HS-5 (cell line): Measurements from ENCODE around the gene CADM1.

Experiments
- DNase-seq: peaks from one replicate; pipeline ENCODE4 v3.0.0-alpha.2; 2012; ENCODE audit warnings: low read depth

CADM1 gene

DNA sequence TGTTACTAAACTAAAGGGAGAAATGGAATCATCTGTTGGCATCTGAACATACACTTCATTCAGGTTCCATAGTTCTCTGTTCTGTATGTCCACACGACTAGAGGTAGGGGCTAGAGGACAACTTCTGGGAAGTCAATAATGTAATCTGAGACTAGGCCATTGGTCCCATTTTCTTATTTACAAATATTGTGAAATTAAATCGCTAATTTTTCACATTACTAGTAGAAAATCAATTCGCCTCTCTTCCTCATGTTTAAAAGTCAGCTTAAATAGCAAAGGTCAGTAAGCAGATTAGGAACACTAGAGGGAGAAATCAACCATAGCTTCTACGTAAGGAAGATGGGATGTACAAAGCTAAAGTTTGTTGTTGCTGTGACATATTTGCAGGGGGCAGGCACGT is 59.7 kb downstream of the CADM1 start:
- no peak for DNase-seq

DNA sequence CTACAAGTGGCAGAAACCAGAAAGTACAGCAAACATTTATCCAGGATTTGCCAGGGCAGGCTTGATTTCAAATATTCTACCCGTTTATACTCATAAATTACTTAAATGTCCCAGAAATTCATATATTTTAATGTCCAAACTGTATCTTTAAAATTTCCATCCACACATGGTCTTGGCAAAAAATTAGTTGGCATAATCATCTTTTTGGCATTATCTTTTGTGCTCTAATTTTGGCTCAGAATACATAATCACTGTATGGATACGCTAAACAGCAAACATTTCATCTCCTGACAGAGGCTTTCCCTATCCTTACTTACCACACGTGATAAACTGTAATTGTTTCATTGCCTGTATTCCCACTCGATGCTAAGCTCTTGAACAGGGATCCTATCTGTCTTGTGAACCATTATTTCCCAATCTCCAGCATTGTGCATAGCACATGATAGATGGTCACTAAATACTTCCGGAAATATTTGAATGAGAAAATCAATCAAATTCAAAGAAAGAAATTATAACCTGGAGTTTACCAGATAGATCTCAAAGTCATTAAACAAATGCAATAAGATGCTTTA is 64.2 kb downstream of the CADM1 start:
- no peak for DNase-seq

DNA sequence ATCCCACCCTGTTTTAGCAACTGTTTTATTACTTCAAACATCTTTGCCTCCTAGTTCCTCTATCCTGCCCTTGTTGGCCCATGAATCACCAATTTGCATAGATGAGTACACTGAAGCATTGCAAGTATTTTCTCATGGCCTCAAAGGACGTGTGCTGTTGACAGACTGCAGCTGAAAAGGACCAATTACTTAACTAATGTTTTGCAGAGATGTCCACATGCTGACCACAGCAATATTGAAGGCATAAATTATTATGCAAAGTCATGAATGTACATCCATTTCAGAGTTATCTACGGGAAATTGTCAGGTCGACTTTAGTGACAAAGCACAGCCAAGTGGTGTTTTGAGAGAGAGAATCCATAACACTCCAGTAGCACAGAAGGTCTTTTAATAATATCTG is 64.8 kb downstream of the CADM1 start:
- no peak for DNase-seq

DNA sequence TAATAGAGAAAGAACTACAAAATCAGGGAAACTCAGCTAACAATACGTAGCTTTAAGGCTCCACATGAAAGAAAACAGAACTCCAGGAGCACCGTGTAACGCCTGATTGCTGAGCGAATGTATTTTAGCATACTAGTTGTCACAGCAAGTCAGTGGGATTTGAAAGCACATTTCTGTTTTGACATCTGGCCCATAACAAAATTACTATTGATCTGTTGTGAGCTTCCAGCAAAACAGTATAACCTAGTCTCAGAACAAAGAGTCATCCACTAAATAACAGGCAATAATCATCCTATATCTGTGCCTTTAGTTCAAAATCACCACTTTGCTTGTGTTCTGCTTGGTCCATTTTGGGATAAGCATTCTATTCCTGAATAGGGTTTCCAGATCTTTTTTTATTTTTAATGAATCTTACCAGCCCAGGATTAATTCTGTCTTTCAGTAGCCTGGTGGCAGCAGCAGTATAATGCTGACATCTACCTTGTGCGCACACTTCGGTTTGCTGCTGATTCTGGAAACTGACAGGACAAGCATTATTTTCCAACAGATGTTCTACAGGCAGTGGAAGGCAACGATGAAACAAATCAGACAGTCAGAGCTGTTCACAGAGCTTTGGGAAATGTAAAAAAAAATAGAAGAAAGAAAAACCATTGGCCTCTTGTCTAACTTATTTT is 66.2 kb downstream of the CADM1 start:
- no peak for DNase-seq

DNA sequence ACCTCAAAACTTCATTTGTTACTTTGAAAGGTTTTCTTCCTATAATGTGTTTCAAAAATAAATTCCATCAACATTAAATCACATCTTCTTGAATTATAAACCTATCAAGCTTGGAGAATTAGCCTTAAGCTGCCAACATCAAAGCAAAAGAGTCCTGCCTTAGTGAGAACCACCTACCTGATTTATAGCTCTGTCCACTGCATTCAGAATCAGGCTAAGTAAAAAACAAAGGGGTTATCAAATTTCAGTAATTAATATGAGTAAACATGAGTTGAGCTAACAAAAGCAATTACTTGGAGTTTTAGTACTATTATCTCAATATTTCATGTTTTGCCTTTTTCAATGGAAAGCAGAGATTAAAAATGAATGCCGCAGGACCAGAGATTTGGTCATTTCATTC is 73.9 kb downstream of the CADM1 start:
- DNase-seq: no peak

DNA sequence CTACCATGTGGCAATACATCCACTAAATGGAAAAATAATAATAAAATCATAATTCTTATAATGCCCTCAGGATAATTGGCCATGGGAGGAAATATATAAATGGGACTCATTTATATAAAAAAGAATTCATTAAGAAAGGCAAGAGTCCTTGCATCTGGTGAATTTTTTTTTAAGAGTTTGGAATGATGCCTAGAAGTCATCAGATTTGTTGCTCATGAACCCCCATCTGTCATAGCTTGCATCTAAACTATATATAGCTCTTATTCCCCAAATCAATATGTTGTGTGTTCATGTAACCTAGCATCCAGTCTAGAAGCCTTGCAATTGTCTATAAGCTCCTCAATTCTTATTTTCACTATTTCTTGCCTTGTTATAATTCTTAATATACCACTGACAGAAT is 75.9 kb downstream of the CADM1 start:
- no peak for DNase-seq

DNA sequence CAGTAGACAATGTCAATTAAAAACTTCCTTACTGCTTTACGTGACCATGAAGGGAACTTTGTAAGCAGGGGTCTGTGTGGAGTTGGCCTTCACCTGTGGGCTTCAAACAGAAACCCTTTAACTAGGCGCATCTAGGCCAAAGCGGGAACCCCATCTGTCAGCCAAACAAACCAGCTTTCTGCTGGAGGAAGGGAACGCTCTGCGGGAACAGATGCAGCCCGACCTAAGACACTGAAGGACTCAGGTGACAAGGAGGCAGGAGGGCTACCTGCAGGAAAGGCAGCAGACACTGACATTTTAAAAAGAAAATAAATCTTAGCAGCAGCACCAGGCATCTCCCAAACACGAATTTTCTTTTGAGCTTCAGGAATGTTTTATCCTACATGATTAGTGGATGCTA is 78.4 kb downstream of the CADM1 start:
- DNase-seq: no peak

DNA sequence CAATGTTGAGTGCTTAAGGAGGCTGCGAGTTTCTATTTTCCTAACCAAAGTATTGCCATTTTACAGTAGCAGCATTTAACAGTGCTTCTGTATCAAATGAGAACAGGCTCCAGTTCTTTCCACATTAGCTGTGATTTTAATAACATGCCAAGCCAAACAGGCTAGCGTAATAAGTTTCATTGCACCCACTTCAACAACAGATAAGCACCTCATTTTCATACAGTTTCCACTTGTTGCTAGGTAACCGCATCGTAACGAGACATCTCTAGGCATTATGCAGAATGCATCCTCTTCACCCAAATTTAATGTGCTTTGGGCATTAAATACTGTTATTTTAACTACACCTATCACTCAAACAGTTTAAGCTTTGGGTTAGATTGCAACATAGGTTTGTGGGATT is 79.0 kb downstream of the CADM1 start:
- no peak for DNase-seq

DNA sequence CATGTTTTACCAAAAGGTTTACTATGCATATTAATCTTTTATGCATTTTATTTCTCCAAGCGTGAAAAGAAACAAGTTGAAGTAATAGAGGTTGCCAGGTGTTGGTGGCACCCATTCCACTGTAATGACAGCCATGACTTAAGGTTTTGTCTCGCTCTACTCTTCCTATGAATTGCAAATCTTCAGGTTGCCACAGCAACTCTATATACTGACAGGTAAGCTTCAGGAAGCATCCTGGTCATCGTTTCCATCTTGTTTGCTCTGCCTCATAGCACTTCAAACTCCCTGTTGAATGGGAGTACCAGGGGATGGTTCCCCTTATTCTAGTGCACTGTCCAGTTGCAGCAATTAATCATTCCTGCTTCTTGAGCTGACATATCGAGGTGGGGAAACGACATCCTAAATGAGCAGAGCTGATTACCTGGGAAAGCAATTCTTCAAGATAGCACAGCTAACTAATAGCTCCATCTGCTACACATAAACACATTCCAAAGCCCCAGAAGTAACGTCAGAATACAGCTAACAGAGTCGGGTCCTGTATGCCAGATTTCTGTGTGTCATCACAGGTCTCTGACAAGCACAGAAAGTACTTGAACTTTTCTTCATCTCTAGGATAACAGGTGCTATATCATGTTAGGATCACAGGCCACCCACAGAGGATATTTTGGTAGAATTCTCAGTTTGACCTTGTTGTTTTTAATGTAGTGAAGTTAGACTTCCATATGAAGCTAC is 80.3 kb downstream of the CADM1 start:
- no peak for DNase-seq

DNA sequence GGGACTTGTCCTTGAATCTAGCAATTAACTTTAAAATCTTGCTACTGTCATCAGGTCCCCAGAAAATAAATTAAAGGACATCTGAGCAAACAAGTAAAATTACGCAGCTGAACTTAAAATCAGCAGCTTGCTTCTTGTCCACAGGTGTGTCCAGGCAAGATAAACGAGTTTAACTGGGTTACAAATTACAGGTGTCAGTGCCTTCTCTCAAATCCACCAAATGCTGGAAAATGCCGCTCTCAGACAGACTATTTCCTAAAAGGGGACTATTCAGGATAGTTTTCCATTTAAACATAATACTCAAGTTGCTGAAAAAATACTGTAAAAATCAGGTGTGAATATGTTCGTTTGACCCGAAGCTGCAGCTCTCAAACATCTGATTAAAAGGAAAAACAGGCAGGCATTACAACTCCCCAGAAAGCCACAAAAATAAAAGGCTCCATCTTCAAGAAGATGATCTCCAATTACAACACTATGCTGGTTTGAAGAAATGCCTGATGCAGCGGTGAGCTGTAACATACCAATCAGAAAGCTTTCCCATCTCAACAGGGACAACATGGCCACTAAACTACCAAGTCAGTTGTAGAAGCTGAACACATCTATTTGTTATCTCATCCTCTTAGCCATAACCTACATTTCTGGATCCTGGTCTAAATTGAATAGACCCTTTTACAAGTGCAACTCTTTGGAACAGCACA is 82.1 kb downstream of the CADM1 start:
- no peak for DNase-seq

DNA sequence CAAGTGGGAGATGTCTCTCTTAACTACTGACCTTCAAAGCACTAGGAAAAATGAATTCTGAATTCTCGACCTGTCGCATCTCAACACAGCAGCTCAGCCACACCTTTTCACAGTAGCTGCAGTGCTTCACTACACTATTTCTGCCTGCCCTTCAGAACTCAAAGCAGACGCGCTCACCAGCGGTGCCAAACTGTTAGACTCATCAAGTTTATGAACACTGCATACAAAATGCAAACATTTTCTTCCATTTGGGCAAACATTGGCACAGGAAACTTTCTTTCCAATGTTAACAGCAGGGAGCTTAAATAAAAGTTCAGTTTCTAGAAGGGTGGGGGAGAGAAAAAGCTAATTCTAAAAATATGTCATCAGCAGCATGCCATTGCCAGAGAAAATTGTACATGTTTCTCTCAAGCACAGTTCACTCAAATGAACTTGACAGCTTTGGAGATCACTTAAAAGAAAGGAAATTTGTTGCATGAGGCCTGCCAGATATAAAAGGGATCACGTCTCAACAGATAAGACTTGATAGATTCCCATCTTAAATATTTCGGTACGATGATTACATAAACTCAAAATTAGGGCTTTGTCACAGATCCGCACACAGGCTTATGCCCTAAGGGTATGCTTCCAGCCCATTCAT is 82.7 kb downstream of the CADM1 start:
- DNase-seq: no peak

DNA sequence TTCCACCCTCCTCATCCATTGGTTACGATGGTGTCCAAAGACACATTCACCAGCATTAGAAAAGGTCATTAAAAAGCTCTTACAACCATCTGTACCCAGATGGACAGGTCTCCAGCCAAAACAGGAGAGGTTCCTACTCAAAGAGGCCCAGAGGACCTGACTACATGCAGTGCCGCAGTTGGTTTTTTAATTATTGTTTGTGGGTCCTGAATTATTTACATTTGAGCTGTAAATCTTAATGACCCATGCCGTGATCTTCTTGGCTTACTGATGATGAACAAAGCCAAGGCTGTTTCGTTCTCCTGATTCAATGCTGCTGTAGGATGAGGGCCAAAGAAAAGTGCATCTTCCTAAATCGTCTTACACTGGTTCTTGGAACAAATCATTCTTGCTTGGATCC is 83.7 kb downstream of the CADM1 start:
- no peak for DNase-seq

DNA sequence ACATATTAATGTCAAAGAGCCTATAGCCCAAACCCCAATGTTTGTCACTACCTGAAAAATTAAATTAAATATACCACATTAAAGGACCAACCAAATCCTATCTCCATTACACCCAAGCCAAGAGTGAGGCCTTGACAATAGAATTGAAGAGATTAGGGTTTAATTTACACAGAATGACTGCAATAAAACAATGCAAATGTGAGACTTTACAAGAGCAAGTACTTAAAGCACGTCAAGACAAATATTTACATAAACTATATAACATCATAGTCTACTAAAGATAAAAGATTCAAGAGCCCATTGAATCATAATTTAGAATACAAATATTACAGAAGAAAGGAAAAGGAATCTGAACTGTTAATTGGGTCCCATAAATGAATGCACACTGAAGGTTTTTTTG is 85.6 kb downstream of the CADM1 start:
- no peak for DNase-seq

DNA sequence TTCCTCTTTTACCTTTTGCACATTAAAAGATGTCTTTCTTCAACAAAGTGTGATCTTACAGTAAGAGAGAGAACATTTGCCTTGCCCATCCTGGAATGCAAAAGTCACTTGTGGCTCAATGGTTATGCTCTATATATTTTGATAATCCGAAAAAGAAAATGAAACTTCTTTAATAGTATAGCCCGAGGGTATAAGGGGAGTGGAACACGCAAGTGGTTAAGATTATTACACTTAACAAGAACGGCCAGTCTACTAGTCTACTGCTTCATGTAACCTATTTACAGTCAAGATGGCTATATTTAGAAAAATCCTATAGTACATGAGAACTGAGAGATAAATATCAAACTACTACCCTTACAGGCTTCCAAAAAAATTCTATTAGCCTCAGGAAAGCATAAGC is 86.1 kb downstream of the CADM1 start:
- DNase-seq: no peak

DNA sequence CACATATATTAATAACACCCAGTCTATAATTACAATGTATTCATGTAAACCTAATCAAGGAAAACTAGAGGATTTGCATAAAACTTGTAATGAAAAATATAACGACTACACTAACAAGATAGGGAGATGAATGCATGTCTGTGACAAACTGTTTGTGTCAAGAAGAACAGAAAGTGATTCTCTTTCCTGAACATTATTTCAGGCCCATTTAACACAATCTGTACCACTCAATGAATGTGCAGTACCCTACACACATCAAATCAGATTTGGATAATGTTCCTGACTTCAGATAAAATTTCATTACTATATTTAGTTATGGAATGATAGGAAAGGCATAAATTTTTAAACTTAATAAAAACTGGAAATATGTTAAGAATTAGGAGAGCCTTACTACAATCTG is 93.1 kb downstream of the CADM1 start:
- DNase-seq: no peak

DNA sequence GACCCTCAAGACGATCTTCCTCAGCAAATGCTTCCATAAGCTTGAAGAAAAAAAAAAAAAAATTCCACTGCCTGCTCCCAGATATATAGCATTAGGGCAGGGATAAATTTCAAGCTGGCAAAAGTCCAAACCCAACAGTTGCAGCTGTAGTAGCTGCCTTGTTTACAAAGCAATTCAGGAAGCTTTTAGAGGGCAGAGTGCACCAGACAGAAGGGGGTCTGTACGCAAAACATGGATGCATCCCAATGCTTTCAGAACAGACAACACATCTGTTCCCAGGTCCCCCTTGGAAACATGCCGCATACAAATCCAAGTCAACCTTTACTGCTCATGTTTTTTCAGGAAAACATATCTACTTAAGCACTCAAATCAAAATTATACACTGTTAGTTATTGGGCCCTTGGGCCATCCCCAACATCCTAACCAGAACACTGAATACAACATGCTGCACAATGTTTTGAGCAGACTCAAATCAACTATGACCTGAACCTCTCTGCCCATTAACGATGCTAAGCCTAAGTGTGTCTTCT is 94.5 kb downstream of the CADM1 start:
- no peak for DNase-seq

DNA sequence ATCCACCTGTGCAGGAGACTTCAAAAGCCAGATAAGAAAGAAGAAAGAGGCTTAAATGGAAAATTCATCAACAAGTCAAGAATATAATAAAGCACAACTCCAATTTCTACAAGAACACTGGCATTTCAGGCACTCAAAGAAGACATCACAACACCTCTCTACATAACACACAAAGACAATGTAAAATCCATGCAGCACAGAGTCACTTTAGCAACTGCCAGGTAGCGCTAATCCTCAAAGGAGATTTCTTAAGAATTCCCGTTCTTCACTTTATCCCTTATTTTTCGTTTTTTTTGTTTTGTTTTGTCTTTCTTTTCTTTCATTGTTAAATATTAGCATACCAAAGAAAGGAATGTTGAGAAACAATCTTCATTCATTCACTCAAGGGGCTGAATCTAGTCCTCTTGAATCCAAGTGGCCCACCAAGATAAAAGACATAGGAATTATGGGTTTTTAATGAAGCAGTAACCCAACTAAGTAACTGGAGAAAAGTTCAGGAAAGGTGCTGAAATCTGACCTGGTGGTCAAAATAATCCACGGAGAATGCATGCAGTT is 95.0 kb downstream of the CADM1 start:
- DNase-seq: no peak

DNA sequence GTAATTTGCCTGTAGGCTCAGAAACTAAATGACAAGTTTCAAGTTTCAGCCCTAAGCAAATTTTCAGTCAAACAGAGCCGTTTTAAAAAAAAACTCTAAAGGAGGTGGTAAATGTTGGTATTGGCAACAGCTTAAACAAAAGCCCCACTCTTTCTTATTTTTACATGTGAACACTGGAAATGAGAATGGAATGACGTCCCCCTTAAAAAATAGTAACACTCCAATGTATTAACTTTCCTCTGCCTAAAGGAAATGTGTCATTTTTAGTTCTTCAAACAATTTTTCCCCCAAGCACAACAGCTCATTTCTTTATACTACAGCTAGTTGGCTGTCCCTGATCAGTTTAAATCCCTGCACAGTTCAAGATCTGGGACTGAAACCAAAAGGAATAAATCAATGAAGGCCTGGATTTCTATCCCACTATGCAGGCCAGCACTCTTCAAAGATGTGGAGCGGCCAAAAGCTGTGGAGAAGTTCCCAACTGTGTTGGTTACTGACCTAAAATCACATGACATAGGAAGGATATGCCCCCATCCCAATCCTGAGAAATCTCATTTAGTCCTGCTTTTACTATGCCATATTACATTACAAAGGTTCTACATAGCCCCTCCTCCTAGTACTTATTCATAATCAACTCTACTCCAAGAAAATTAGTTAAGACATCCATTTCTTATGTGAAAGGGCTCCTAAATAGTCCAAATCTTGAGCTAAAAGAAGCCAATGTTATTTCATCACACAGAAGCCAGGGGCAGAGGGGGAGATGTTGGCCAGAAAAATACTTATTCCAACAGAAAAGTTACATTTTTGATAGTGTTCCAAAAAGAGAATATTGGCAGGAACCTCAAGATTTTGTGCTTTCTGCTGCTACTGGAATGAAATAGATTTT is 95.9 kb downstream of the CADM1 start:
- DNase-seq: no peak

DNA sequence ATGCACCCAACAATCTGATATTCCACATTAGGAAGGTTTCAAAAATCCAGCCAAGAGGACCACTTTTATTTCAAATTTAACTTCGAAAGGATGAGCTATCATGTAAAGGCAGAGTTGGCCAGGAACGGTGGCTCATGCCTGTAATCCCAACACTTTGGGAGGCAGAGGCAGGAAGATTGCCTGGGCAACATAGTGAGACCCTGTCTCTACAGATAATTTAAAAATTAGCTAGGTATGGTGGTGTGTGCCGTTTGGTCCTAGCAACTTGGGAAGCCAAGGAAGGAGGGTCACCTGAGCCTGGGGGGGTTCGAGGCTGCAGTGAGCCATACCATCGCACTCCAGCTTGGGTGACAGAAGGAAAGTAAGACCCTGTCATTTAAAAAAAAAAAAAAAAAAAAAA is 96.7 kb downstream of the CADM1 start:
- DNase-seq: no peak

DNA sequence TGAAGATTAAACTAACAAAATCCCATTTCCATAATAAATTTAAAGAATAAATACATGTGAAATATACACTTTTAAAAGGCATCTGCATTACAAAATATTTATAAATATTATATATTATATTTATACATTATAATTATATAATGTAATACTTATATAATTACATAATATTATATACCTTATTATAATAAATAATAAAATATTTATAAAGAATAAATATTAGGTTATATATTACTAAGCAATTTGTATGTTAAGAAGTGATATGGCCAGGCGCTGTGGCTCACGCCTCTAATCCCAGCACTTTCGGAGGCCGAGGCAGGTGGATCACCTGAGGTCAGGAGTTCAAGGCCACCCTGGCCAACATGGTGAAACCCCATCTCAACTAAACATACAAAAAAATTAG is 97.8 kb downstream of the CADM1 start:
- DNase-seq: no peak
